ENCODE results near the gene DNAAF3.

DNAAF3 gene

GRCh38 chr19:55153652-55154264 lies 12.7 kb downstream of the DNAAF3 start:
- no peak for DNase-seq (ENCODE audit: low spot score)

- no peak for DNase-seq (ENCODE audit: low spot score)
These were observed 14.4 kb downstream of the DNAAF3 start for GRCh38 chr19:55152017-55152416.

- DNase-seq (ENCODE audit: low spot score): no peak
These were observed 17.1 kb downstream of the DNAAF3 start, which contains the start of gene TNNT1 for GRCh38 chr19:55149078-55150003. Gene TNNT1, minus strand, starts transcription at chr19:55149206. Its CDS starts 2,049 bp downstream, at chr19:55147157.

GRCh38 chr19:55147545-55148251 lies 18.7 kb downstream of the DNAAF3 start:
- no peak for DNase-seq (ENCODE audit: low spot score)

- peak; percentile 88 for DNase-seq (ENCODE audit: low spot score)
These were observed 19.6 kb downstream of the DNAAF3 start for GRCh38 chr19:55146705-55147273.

- peak; percentile 78 for DNase-seq (ENCODE audit: low spot score)
These were observed 20.2 kb downstream of the DNAAF3 start for GRCh38 chr19:55146078-55146704.

- no peak for DNase-seq (ENCODE audit: low spot score)
These were observed 21.2 kb downstream of the DNAAF3 start for GRCh38 chr19:55145232-55145631.

GRCh38 chr19:55141696-55142095 lies 24.7 kb downstream of the DNAAF3 start:
- DNase-seq (ENCODE audit: low spot score): no peak

GRCh38 chr19:55137915-55138314 lies 28.5 kb downstream of the DNAAF3 start:
- DNase-seq (ENCODE audit: low spot score): no peak

- DNase-seq (ENCODE audit: low spot score): no peak
These were observed 29.9 kb downstream of the DNAAF3 start for GRCh38 chr19:55136399-55137102.

GRCh38 chr19:55134736-55135135 lies 31.7 kb downstream of the DNAAF3 start:
- DNase-seq (ENCODE audit: low spot score): no peak

GRCh38 chr19:55133639-55134444 lies 32.6 kb downstream of the DNAAF3 start:
- DNase-seq (ENCODE audit: low spot score): no peak

GRCh38 chr19:55132453-55133129 lies 33.8 kb downstream of the DNAAF3 start:
- DNase-seq (ENCODE audit: low spot score): no peak

GRCh38 chr19:55131421-55131820 lies 35.0 kb downstream of the DNAAF3 start:
- no peak for DNase-seq (ENCODE audit: low spot score)

GRCh38 chr19:55119053-55119452 lies 47.4 kb downstream of the DNAAF3 start:
- no peak for DNase-seq (ENCODE audit: low spot score)

GRCh38 chr19:55118401-55118991 lies 47.9 kb downstream of the DNAAF3 start:
- DNase-seq (ENCODE audit: low spot score): peak; percentile 78

- DNase-seq (ENCODE audit: low spot score): peak; percentile 98
These were observed 48.6 kb downstream of the DNAAF3 start for GRCh38 chr19:55117663-55118391.

GRCh38 chr19:55116859-55117662 lies 49.4 kb downstream of the DNAAF3 start, which contains the start of gene PPP1R12C:
Gene PPP1R12C, minus strand, starts transcription at chr19:55117637. Its CDS starts 94 bp downstream, at chr19:55117543.
- DNase-seq (ENCODE audit: low spot score): no peak
